PC-3 (cell line): ENCODE data around the gene NFIL3.
"Not testable (repeated sequence)": the region's sequence is repeated elsewhere in the genome, so short reads cannot be mapped to it uniquely, and the experiment has no call there.

Source experiments
- CTCF ChIP-seq: fragments of 300-600 bp; sonication (generic); conservative IDR thresholded peaks from 2 replicates; pipeline ENCODE4 v1.5.1; 2017; ENCODE audit warnings: antibody characterized with exemption, low read depth, mild to moderate bottlenecking, low read length
- EZH2phosphoT487 ChIP-seq: fragments of 300-600 bp; sonication (generic); IDR thresholded peaks from 2 replicates; pipeline ENCODE4 v1.6.1; 2018; ENCODE audit warnings: mild to moderate bottlenecking, antibody characterized with exemption, low read length, borderline replicate concordance

GRCh38 chr9:91471524-91471923, 47.9 kb upstream of the NFIL3 start:
- TF ChIP-seq CTCF, EZH2phosphoT487: not testable (repeated sequence)
